Measurements from ENCODE around the gene TMUB2. TPM values are rescaled to one million over a fixed set of nuclear protein-coding genes. Genes with fewer than 3 reads are reported as not detected.

The TMUB2 gene
- total and polyA plus RNA-seq, 9 of the 15 experiments (the other 6 are each of a cell fraction or from before 2014, with no cell fraction given): 4.1 to 29.8 (median 16.3) TPM

DNA sequence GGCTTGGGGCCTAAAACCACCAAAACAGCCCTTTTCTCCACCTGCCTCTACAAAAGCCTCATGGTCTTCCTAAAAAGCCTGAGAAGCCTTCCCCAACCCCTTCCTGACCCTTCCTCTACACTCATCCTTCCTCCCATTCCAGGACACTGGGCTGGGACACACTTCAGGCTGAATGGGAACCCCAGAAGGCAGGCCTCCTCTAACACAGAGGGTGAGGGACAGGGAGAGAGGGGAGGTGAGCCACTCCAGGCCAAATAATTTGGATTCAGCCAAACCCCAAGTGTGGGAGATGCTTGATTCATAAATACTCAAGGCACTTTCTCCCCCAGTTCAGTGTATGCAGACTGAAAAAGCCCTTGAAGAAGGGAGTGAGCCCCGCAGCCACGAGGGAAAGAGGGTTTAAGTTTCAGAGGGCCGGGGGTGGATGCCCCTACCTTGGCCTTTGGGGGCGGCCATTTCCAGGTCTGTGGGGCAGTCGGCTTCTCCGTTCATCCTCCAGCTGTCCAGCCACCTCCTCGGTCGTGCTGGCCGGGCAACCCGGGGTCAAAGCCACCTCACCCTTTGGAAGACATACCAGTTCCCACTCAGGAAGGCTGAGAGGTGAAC, 31.1 kb downstream of the TMUB2 start:
- Histone ChIP-seq H3K4me3 (peak overlapping the region; percentile 83), H3K79me2 (ENCODE audit: control insufficient read depth, insufficient read depth, low read length) (peaks cover 47% of the 10 kb centered on the region), H3K4me2 (ENCODE audit: insufficient read depth, low read length) (peak overlapping the region; percentile 95), H2AFZ (ENCODE audit: low read depth, low read length) (peak overlapping the region; percentile 22), H3K36me3 (ENCODE audit: control insufficient read depth, insufficient read depth, low read length) (peaks cover 51% of the 10 kb centered on the region), H3K9me1 (ENCODE audit: control insufficient read depth, insufficient read depth, low read length) (no peaks in the 10 kb centered on the region), H3K9ac (ENCODE audit: insufficient read depth in 1 of 2, low read depth in 2 of 2, low read length in 2 of 2) (peak overlapping the region; percentile 96 to 99), H3K27ac (ENCODE audit: extremely low read depth, low read depth, low read length) (peak overlapping the region; percentile 79), H3K9me3 (replicated peaks; ENCODE audit: control insufficient read depth, insufficient read depth, low read depth, low read length) (no peaks in the 10 kb centered on the region), H3K4me1 (replicated peaks in 1 of 2; ENCODE audit: control insufficient read depth in 2 of 2, insufficient read depth in 2 of 2, low read length in 2 of 2) (peaks cover 16 to 39% of the 10 kb centered on the region in 2 experiments), H3K27me3 (ENCODE audit: control insufficient read depth in 2 of 2, insufficient read depth in 2 of 2, low read length in 2 of 2) (no peaks in the 10 kb centered on the region), H4K20me1 (replicated peaks; ENCODE audit: control insufficient read depth, insufficient read depth, low read length) (no peaks in the 10 kb centered on the region)
- WGBS (ENCODE audit: insufficient coverage, low coverage, missing lambda C conversion rate): under 1% methylated on average over 10 of the region's 10 CpGs
- intact Hi-C loops (cut with micrococcal nuclease): no loop called here
- no peak for FAIRE-seq
- CTCF ChIA-PET (ENCODE audit: low intra/inter-chr PET ratio): no interaction called here
- in situ Hi-C loops (cut with MboI): no loop called here
- no peak; the same call in 2 of the 3 replicates for ATAC-seq
- DNase-seq (ENCODE audit: extremely low read depth in 1 of 4, low spot score in 3 of 4): peak in 1 of 4 experiments; percentile 36
- POLR2A ChIA-PET: interaction anchor here (0.6 to 1.6 kb wide), 5 partner anchors 10 to 233 kb away, joined by 3 to 5 read pairs (median 3); no protein-coding TSS in a partner anchor
- BruUV-seq (replicated peaks): TSS peak; percentile 34
- no peak for TF ChIP-seq COPS2 (conservative IDR thresholded peaks at IDR 0.05)
- TF ChIP-seq FOXK2 (conservative IDR thresholded peaks at IDR 0.05 in 1 of 2, IDR thresholded peaks at IDR 0.05 in 1 of 2; ENCODE audit: low read depth in 2 of 2): 0 out of 4 replicates have a peak, but pooled peaks of 1 of the 2 experiments have one; percentile 17
- TF ChIP-seq REST (IDR thresholded peaks at IDR 0.05; ENCODE audit: borderline replicate concordance): no peak
- 0 out of 2 replicates have a peak, but pooled peaks have one; percentile 44 for TF ChIP-seq REST (CRISPR knock-in tag; IDR thresholded peaks at IDR 0.05; ENCODE audit: low read depth)
- TF ChIP-seq EP400 (IDR thresholded peaks at IDR 0.05): 0 out of 2 replicates have a peak, but pooled peaks have one; percentile 7
- TF ChIP-seq, protein P1, sequence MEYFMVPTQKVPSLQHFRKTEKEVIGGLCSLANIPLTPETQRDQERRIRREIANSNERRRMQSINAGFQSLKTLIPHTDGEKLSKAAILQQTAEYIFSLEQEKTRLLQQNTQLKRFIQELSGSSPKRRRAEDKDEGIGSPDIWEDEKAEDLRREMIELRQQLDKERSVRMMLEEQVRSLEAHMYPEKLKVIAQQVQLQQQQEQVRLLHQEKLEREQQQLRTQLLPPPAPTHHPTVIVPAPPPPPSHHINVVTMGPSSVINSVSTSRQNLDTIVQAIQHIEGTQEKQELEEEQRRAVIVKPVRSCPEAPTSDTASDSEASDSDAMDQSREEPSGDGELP (CRISPR knock-in tag; IDR thresholded peaks at IDR 0.05; ENCODE audit: borderline replicate concordance): 0 out of 2 replicates have a peak, but pooled peaks have one; percentile 7
- TF ChIP-seq PHF8 (IDR thresholded peaks at IDR 0.05; ENCODE audit: borderline replicate concordance, low read length): 0 out of 2 replicates have a peak, but pooled peaks have one; percentile 0
- TF ChIP-seq, protein P2, sequence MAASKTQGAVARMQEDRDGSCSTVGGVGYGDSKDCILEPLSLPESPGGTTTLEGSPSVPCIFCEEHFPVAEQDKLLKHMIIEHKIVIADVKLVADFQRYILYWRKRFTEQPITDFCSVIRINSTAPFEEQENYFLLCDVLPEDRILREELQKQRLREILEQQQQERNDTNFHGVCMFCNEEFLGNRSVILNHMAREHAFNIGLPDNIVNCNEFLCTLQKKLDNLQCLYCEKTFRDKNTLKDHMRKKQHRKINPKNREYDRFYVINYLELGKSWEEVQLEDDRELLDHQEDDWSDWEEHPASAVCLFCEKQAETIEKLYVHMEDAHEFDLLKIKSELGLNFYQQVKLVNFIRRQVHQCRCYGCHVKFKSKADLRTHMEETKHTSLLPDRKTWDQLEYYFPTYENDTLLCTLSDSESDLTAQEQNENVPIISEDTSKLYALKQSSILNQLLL (CRISPR knock-in tag; IDR thresholded peaks at IDR 0.05; ENCODE audit: borderline replicate concordance): no peak
- TF ChIP-seq OTX1 (CRISPR knock-in tag; IDR thresholded peaks at IDR 0.05): no peak
- peak in 1 of 3 experiments; percentile 71 for TF ChIP-seq YY1 (IDR thresholded peaks at IDR 0.05; ENCODE audit: borderline replicate concordance in 1 of 3, control insufficient read depth in 1 of 3, extremely low read depth in 1 of 3, insufficient read depth in 3 of 3, insufficient read length in 1 of 3, insufficient replicate concordance in 2 of 3, low read depth in 1 of 3, low read length in 2 of 3)

Data from K562 (cell line).